PC-3 (cell line): Measurements from ENCODE around the gene TXNRD1. TPM values are rescaled to one million over a fixed set of nuclear protein-coding genes. Genes with fewer than 3 reads are reported as not detected.

Experiments used
- ATAC-seq: fragments of 200-7000 bp; cut with Tn5 transposase; 2 replicates; pipeline ENCODE4 v1.9.1; 2020; ENCODE audit warnings: mild to moderate bottlenecking, moderate library complexity
- BruUV-seq: library from RNA; stranded (reverse); fragments of 400-500 nt; replicated peaks from 2 replicates; lab custom pipeline; 2021; lab: Mats Ljungman, UMichigan
- CTCF ChIA-PET: fragments of 300-600 bp; sonication (Branson Sonifier 250); formaldehyde crosslinking; loops from one replicate; lab custom pipeline; 2022; ENCODE audit warnings: antibody characterized with exemption; lab: Charles Lee
- POLR2A ChIA-PET: fragments of 300-600 bp; sonication (Branson Sonifier 250); formaldehyde crosslinking; loops from one replicate; lab custom pipeline; 2022; ENCODE audit warnings: antibody characterized with exemption; ENCODE audit not compliant: unreplicated experiment; lab: Charles Lee
- DNase-seq: peaks from one replicate; pipeline ENCODE4 v3.0.0-alpha.2; 2015
- H2AFZ ChIP-seq: fragments of 300-600 bp; sonication (generic); 2 replicates; pipeline ENCODE4 v1.6.0; 2016; ENCODE audit warnings: antibody characterized with exemption, low read length
- H3F3A ChIP-seq: fragments of 300-600 bp; sonication (generic); one replicate; pipeline ENCODE4 v1.6.0; 2017; ENCODE audit warnings: antibody characterized with exemption, low read length, control low read depth, mild to moderate bottlenecking; ENCODE audit not compliant: unreplicated experiment
- H3K27ac ChIP-seq: fragments of 300-600 bp; sonication (generic); 2 replicates; pipeline ENCODE4 v1.5.1; 2016; ENCODE audit warnings: mild to moderate bottlenecking, low read length
- H3K27me3 ChIP-seq: fragments of 300-600 bp; sonication (generic); 2 replicates; pipeline ENCODE4 v1.6.1; 2016; ENCODE audit warnings: low read length, mixed read lengths
- H3K36me3 ChIP-seq: fragments of 300-600 bp; sonication (generic); 2 replicates; pipeline ENCODE4 v1.6.1; 2016; ENCODE audit warnings: low read depth, mixed run types, low read length, mixed read lengths
- H3K4me1 ChIP-seq: fragments of 300-600 bp; sonication (generic); 2 replicates; pipeline ENCODE4 v1.5.1; 2016; ENCODE audit warnings: low read length; ENCODE audit not compliant: insufficient read depth
- H3K4me2 ChIP-seq: fragments of 300-600 bp; sonication (generic); 2 replicates; pipeline ENCODE4 v1.6.0; 2016; ENCODE audit warnings: low read length
- H3K4me3 ChIP-seq: fragments of 300-600 bp; sonication (generic); 2 replicates; pipeline ENCODE4 v1.5.1; 2016; ENCODE audit warnings: mild to moderate bottlenecking, low read length, mixed read lengths
- H3K79me2 ChIP-seq: fragments of 300-600 bp; sonication (generic); 2 replicates; pipeline ENCODE4 v1.6.1; 2017; ENCODE audit warnings: low read length, mixed read lengths
- H3K9ac ChIP-seq: fragments of 300-600 bp; sonication (generic); 2 replicates; pipeline ENCODE4 v1.6.0; 2016; ENCODE audit warnings: mild to moderate bottlenecking, low read length
- H3K9me2 ChIP-seq: fragments of 300-600 bp; sonication (generic); replicated peaks from 2 replicates; pipeline ENCODE4 v1.6.1; 2016; ENCODE audit warnings: mixed run types, low read length, mixed read lengths
- H3K9me3 ChIP-seq: fragments of 300-600 bp; sonication (generic); 2 replicates; pipeline ENCODE4 v1.6.1; 2016; ENCODE audit warnings: low read length, mixed read lengths
- H4K20me1 ChIP-seq: fragments of 300-600 bp; sonication (generic); 2 replicates; pipeline ENCODE4 v1.6.1; 2016; ENCODE audit warnings: low read length, mixed read lengths
- CTCF ChIP-seq: fragments of 300-600 bp; sonication (generic); conservative IDR thresholded peaks from 2 replicates; pipeline ENCODE4 v1.5.1; 2017; ENCODE audit warnings: antibody characterized with exemption, low read depth, mild to moderate bottlenecking, low read length
- EZH2 ChIP-seq: fragments of 300-600 bp; sonication (generic); IDR thresholded peaks from one replicate; pipeline ENCODE4 v1.6.1; 2017; ENCODE audit warnings: antibody characterized with exemption, mild to moderate bottlenecking, low read length; ENCODE audit not compliant: unreplicated experiment
- EZH2phosphoT487 ChIP-seq: fragments of 300-600 bp; sonication (generic); IDR thresholded peaks from 2 replicates; pipeline ENCODE4 v1.6.1; 2018; ENCODE audit warnings: mild to moderate bottlenecking, antibody characterized with exemption, low read length, borderline replicate concordance
- intact Hi-C: fragments of 100-400 bp; cut with micrococcal nuclease; formaldehyde crosslinking; loops from 2 replicates; pipeline ENCODE4 v1.9.0; 2023
- total RNA-seq: library from RNA; depleted of rRNA; stranded (reverse); fragments of >200 nt; gene quantifications from 2 replicates; pipeline ENCODE4 v1.2.3, GENCODE V29; 2014

TXNRD1 gene
- total RNA-seq, 1 experiment from 2014 or later, result 419 TPM

- Histone ChIP-seq H3F3A (peaks cover 27% of the 10 kb centered on the region), H3K27ac (no peak overlapping the region), H3K9me2 (no peaks in the 10 kb centered on the region), H3K4me2 (no peak overlapping the region), H3K9ac (no peak overlapping the region), H2AFZ (no peak overlapping the region), H3K27me3 (no peaks in the 10 kb centered on the region), H3K9me3 (no peaks in the 10 kb centered on the region), H4K20me1 (peaks cover 87% of the 10 kb centered on the region), H3K4me1 (peaks cover 23% of the 10 kb centered on the region), H3K79me2 (peaks cover 99% of the 10 kb centered on the region), H3K36me3 (peaks cover 75% of the 10 kb centered on the region), H3K4me3 (no peak overlapping the region)
- ChIA-PET POLR2A (no interaction called here), CTCF (no interaction called here)
- TF ChIP-seq EZH2phosphoT487 (no peak), EZH2 (no peak), CTCF (no peak)
- ATAC-seq (no peak), DNase-seq (no peak)
- no TSS peak for BruUV-seq
- intact Hi-C loops, result loop anchor here (10.0 kb wide), 1 partner anchor 250 kb away; the partner anchor contains the start of gene GLT8D2
Measured at GRCh38 chr12:104304261-104305009, 88.9 kb downstream of the TXNRD1 start.

GRCh38 chr12:104305349-104305748 is 89.8 kb downstream of the TXNRD1 start:
- no peak overlapping the region for H3K27ac ChIP-seq
- peaks cover 16% of the 10 kb centered on the region for H3K4me1 ChIP-seq
- peaks cover 20% of the 10 kb centered on the region for H3F3A ChIP-seq
- H3K36me3 ChIP-seq, result peaks cover 73% of the 10 kb centered on the region
- no peaks in the 10 kb centered on the region for H3K27me3 ChIP-seq
- ChIA-PET CTCF (interaction anchor here (0.7 kb wide), 2 partner anchors 41 to 92 kb away, joined by 4 read pairs; no protein-coding TSS in a partner anchor), POLR2A (interaction anchor here (0.5 kb wide), 1 partner anchor 22 kb away, joined by 3 read pairs; no protein-coding TSS in a partner anchor)
- no peak overlapping the region for H2AFZ ChIP-seq
- intact Hi-C loops, result loop anchor here (10.0 kb wide), 1 partner anchor 251 kb away; the partner anchor contains the start of gene GLT8D2
- ATAC-seq (no peak), DNase-seq (no peak)
- H4K20me1 ChIP-seq, result peaks cover 87% of the 10 kb centered on the region
- no TSS peak for BruUV-seq
- H3K4me3 ChIP-seq, result no peak overlapping the region
- H3K9me2 ChIP-seq, result no peaks in the 10 kb centered on the region
- H3K9ac ChIP-seq, result no peak overlapping the region
- TF ChIP-seq EZH2phosphoT487, result no peak
- H3K79me2 ChIP-seq, result peaks cover 99% of the 10 kb centered on the region
- H3K9me3 ChIP-seq, result no peaks in the 10 kb centered on the region
- H3K4me2 ChIP-seq, result no peak overlapping the region

GRCh38 chr12:104306376-104306775 is 90.8 kb downstream of the TXNRD1 start:
- ATAC-seq (no peak), DNase-seq (no peak)
- Histone ChIP-seq H4K20me1 (peaks cover 88% of the 10 kb centered on the region), H3K9me3 (no peaks in the 10 kb centered on the region), H3K4me2 (no peak overlapping the region), H3K36me3 (peaks cover 81% of the 10 kb centered on the region), H3K4me1 (0 out of 2 replicates have a peak, but pooled peaks cover 7% of the 10 kb centered on the region), H2AFZ (no peak overlapping the region), H3K9me2 (no peaks in the 10 kb centered on the region), H3F3A (peaks cover 27% of the 10 kb centered on the region), H3K27me3 (no peaks in the 10 kb centered on the region), H3K9ac (no peak overlapping the region), H3K79me2 (peaks cover 99% of the 10 kb centered on the region), H3K4me3 (no peak overlapping the region), H3K27ac (no peak overlapping the region)
- intact Hi-C loops, result loop anchor here (10.0 kb wide), 1 partner anchor 252 kb away; the partner anchor contains the start of gene GLT8D2
- BruUV-seq, result no TSS peak
- ChIA-PET POLR2A (no interaction called here), CTCF (no interaction called here)
- no peak for TF ChIP-seq CTCF
- TF ChIP-seq EZH2, result no peak
- TF ChIP-seq EZH2phosphoT487, result no peak
